ENCODE data around the gene CER1. TPM values are rescaled to one million over a fixed set of nuclear protein-coding genes. Genes with fewer than 3 reads are reported as not detected.

Gene CER1
- total and polyA plus RNA-seq, 5 donors from 2014 or later: not detected

- H3K9me3 ChIP-seq (ENCODE audit: control insufficient read depth in 2 of 2, low read length in 2 of 2): no peaks in the 10 kb centered on the region
- H3K27ac Mint-ChIP-seq: no peak overlapping the region
- DNase-seq: no peak
- no peak overlapping the region for H3K27ac ChIP-seq (ENCODE audit: insufficient read depth, low read length, poor library complexity, severe bottlenecking)
- H3K27me3 ChIP-seq (ENCODE audit: control insufficient read depth, insufficient read depth, low read length): peaks cover 2% of the 10 kb centered on the region
- no peak overlapping the region for H3K4me3 ChIP-seq (ENCODE audit: low read depth, low read length)
- H3K9me3 Mint-ChIP-seq: peaks cover 0 to 2% (median 0%) of the 10 kb centered on the region in 7 donors
- H3K4me1 Mint-ChIP-seq: no peaks in the 10 kb centered on the region
- no peaks in the 10 kb centered on the region for H3K4me1 ChIP-seq (ENCODE audit: control insufficient read depth, insufficient read depth, low read length, poor library complexity, severe bottlenecking)
- no peaks in the 10 kb centered on the region for H3K36me3 ChIP-seq (ENCODE audit: control insufficient read depth, insufficient read depth, low read length)
- H3K36me3 Mint-ChIP-seq: no peaks in the 10 kb centered on the region
- no peak overlapping the region for H3K4me3 Mint-ChIP-seq
- no peak for ATAC-seq (ENCODE audit: low read depth in 2 of 2)
- peaks cover 5% of the 10 kb centered on the region for H3K27me3 Mint-ChIP-seq
Observed at GRCh38 chr9:14756291-14756690, 33.8 kb upstream of the CER1 start.

GRCh38 chr9:14752871-14753270 lies 30.3 kb upstream of the CER1 start:
- H3K36me3 Mint-ChIP-seq: no peaks in the 10 kb centered on the region
- peaks cover 14% of the 10 kb centered on the region for H3K27me3 Mint-ChIP-seq
- H3K27me3 ChIP-seq (ENCODE audit: control insufficient read depth, insufficient read depth, low read length): peaks cover 2% of the 10 kb centered on the region
- H3K9me3 Mint-ChIP-seq: peaks cover 0 to 3% (median 0%) of the 10 kb centered on the region in 7 donors
- H3K4me1 Mint-ChIP-seq: peaks cover 0 to 4% (median 1%) of the 10 kb centered on the region in 4 donors
- no peak overlapping the region for H3K27ac Mint-ChIP-seq
- H3K27ac ChIP-seq (ENCODE audit: insufficient read depth, low read length, poor library complexity, severe bottlenecking): no peak overlapping the region
- ATAC-seq (ENCODE audit: low read depth in 2 of 2) (no peak), DNase-seq (no peak)
- no peaks in the 10 kb centered on the region for H3K4me1 ChIP-seq (ENCODE audit: control insufficient read depth, insufficient read depth, low read length, poor library complexity, severe bottlenecking)
- H3K36me3 ChIP-seq (ENCODE audit: control insufficient read depth, insufficient read depth, low read length): no peaks in the 10 kb centered on the region
- no peaks in the 10 kb centered on the region for H3K9me3 ChIP-seq (ENCODE audit: control insufficient read depth in 2 of 2, low read length in 2 of 2)
- no peak overlapping the region for H3K4me3 Mint-ChIP-seq
- no peak overlapping the region for H3K4me3 ChIP-seq (ENCODE audit: low read depth, low read length)

- H3K27ac ChIP-seq (ENCODE audit: insufficient read depth, low read length, poor library complexity, severe bottlenecking): no peak overlapping the region
- no peaks in the 10 kb centered on the region for H3K4me1 ChIP-seq (ENCODE audit: control insufficient read depth, insufficient read depth, low read length, poor library complexity, severe bottlenecking)
- ATAC-seq (ENCODE audit: low read depth in 2 of 2) (no peak), DNase-seq (no peak)
- no peak overlapping the region for H3K4me3 ChIP-seq (ENCODE audit: low read depth, low read length)
- peaks cover 2% of the 10 kb centered on the region for H3K27me3 ChIP-seq (ENCODE audit: control insufficient read depth, insufficient read depth, low read length)
- Mint-ChIP-seq H3K27me3 (peaks cover 14% of the 10 kb centered on the region), H3K27ac (peak overlapping the region in 1 of 3 donors; percentile 30), H3K4me1 (peaks cover 0 to 4% (median 1%) of the 10 kb centered on the region in 4 donors), H3K9me3 (peaks cover 0 to 3% (median 0%) of the 10 kb centered on the region in 7 donors), H3K36me3 (no peaks in the 10 kb centered on the region), H3K4me3 (no peak overlapping the region)
- no peaks in the 10 kb centered on the region for H3K9me3 ChIP-seq (ENCODE audit: control insufficient read depth in 2 of 2, low read length in 2 of 2)
- no peaks in the 10 kb centered on the region for H3K36me3 ChIP-seq (ENCODE audit: control insufficient read depth, insufficient read depth, low read length)
Observed at GRCh38 chr9:14752271-14752670, 29.7 kb upstream of the CER1 start.

GRCh38 chr9:14750821-14751220 lies 28.3 kb upstream of the CER1 start:
- Mint-ChIP-seq H3K27me3 (peaks cover 14% of the 10 kb centered on the region), H3K4me1 (peaks cover 0 to 4% (median 1%) of the 10 kb centered on the region in 4 donors), H3K4me3 (no peak overlapping the region)

GRCh38 chr9:14749741-14750211 lies 27.2 kb upstream of the CER1 start:
- Histone ChIP-seq H3K27me3 (ENCODE audit: control insufficient read depth, insufficient read depth, low read length) (peaks cover 2% of the 10 kb centered on the region), H3K4me1 (ENCODE audit: control insufficient read depth, insufficient read depth, low read length, poor library complexity, severe bottlenecking) (no peaks in the 10 kb centered on the region), H3K4me3 (ENCODE audit: low read depth, low read length) (no peak overlapping the region), H3K36me3 (ENCODE audit: control insufficient read depth, insufficient read depth, low read length) (no peaks in the 10 kb centered on the region), H3K27ac (ENCODE audit: insufficient read depth, low read length, poor library complexity, severe bottlenecking) (no peak overlapping the region), H3K9me3 (ENCODE audit: control insufficient read depth in 2 of 2, low read length in 2 of 2) (no peaks in the 10 kb centered on the region)
- ATAC-seq (ENCODE audit: low read depth in 2 of 2) (no peak), DNase-seq (no peak)
- Mint-ChIP-seq H3K36me3 (no peaks in the 10 kb centered on the region), H3K27ac (no peak overlapping the region), H3K27me3 (peaks cover 14% of the 10 kb centered on the region), H3K9me3 (peaks cover 0 to 3% (median 0%) of the 10 kb centered on the region in 7 donors), H3K4me3 (no peak overlapping the region), H3K4me1 (peaks cover 0 to 4% (median 1%) of the 10 kb centered on the region in 4 donors)

More at GRCh38 chr9:14750821-14751220, 28.3 kb upstream of the CER1 start:
- no peaks in the 10 kb centered on the region for H3K4me1 ChIP-seq (ENCODE audit: control insufficient read depth, insufficient read depth, low read length, poor library complexity, severe bottlenecking)
- Mint-ChIP-seq H3K36me3 (no peaks in the 10 kb centered on the region), H3K27ac (no peak overlapping the region), H3K9me3 (peaks cover 0 to 3% (median 0%) of the 10 kb centered on the region in 7 donors)
- H3K36me3 ChIP-seq (ENCODE audit: control insufficient read depth, insufficient read depth, low read length): no peaks in the 10 kb centered on the region
- H3K9me3 ChIP-seq (ENCODE audit: control insufficient read depth in 2 of 2, low read length in 2 of 2): no peaks in the 10 kb centered on the region
- H3K4me3 ChIP-seq (ENCODE audit: low read depth, low read length): no peak overlapping the region
- DNase-seq: no peak
- peaks cover 2% of the 10 kb centered on the region for H3K27me3 ChIP-seq (ENCODE audit: control insufficient read depth, insufficient read depth, low read length)
- no peak for ATAC-seq (ENCODE audit: low read depth in 2 of 2)
- H3K27ac ChIP-seq (ENCODE audit: insufficient read depth, low read length, poor library complexity, severe bottlenecking): no peak overlapping the region

GRCh38 chr9:14748373-14748772 lies 25.8 kb upstream of the CER1 start:
- no peak overlapping the region for H3K4me3 ChIP-seq (ENCODE audit: low read depth, low read length)
- DNase-seq (no peak), ATAC-seq (ENCODE audit: low read depth in 2 of 2) (no peak)
- Mint-ChIP-seq H3K9me3 (peaks cover 0 to 3% (median 1%) of the 10 kb centered on the region in 7 donors), H3K4me3 (no peak overlapping the region), H3K4me1 (peaks cover 0 to 4% (median 1%) of the 10 kb centered on the region in 4 donors), H3K27me3 (peaks cover 14% of the 10 kb centered on the region), H3K36me3 (no peaks in the 10 kb centered on the region), H3K27ac (no peak overlapping the region)
- H3K9me3 ChIP-seq (ENCODE audit: control insufficient read depth in 2 of 2, low read length in 2 of 2): no peaks in the 10 kb centered on the region
- peaks cover 2% of the 10 kb centered on the region for H3K27me3 ChIP-seq (ENCODE audit: control insufficient read depth, insufficient read depth, low read length)
- H3K36me3 ChIP-seq (ENCODE audit: control insufficient read depth, insufficient read depth, low read length): no peaks in the 10 kb centered on the region
- H3K4me1 ChIP-seq (ENCODE audit: control insufficient read depth, insufficient read depth, low read length, poor library complexity, severe bottlenecking): no peaks in the 10 kb centered on the region
- no peak overlapping the region for H3K27ac ChIP-seq (ENCODE audit: insufficient read depth, low read length, poor library complexity, severe bottlenecking)

- no peaks in the 10 kb centered on the region for H3K9me3 ChIP-seq (ENCODE audit: control insufficient read depth in 2 of 2, low read length in 2 of 2)
- Mint-ChIP-seq H3K27ac (no peak overlapping the region), H3K9me3 (peaks cover 0 to 3% (median 1%) of the 10 kb centered on the region in 7 donors), H3K4me3 (no peak overlapping the region), H3K27me3 (peaks cover 19% of the 10 kb centered on the region), H3K4me1 (peaks cover 0 to 4% (median 1%) of the 10 kb centered on the region in 4 donors), H3K36me3 (no peaks in the 10 kb centered on the region)
- DNase-seq (no peak), ATAC-seq (ENCODE audit: low read depth in 2 of 2) (no peak)
- H3K27me3 ChIP-seq (ENCODE audit: control insufficient read depth, insufficient read depth, low read length): peaks cover 2% of the 10 kb centered on the region
- H3K36me3 ChIP-seq (ENCODE audit: control insufficient read depth, insufficient read depth, low read length): no peaks in the 10 kb centered on the region
- H3K4me3 ChIP-seq (ENCODE audit: low read depth, low read length): no peak overlapping the region
- no peak overlapping the region for H3K27ac ChIP-seq (ENCODE audit: insufficient read depth, low read length, poor library complexity, severe bottlenecking)
- H3K4me1 ChIP-seq (ENCODE audit: control insufficient read depth, insufficient read depth, low read length, poor library complexity, severe bottlenecking): no peaks in the 10 kb centered on the region
Observed at GRCh38 chr9:14747111-14747510, 24.6 kb upstream of the CER1 start.

GRCh38 chr9:14746626-14747025 lies 24.1 kb upstream of the CER1 start:
- H3K27me3 Mint-ChIP-seq: peaks cover 21% of the 10 kb centered on the region
- no peak for DNase-seq
- no peaks in the 10 kb centered on the region for H3K36me3 ChIP-seq (ENCODE audit: control insufficient read depth, insufficient read depth, low read length)
- H3K27ac Mint-ChIP-seq: no peak overlapping the region
- H3K4me1 Mint-ChIP-seq: peaks cover 0 to 4% (median 1%) of the 10 kb centered on the region in 4 donors
- H3K9me3 ChIP-seq (ENCODE audit: control insufficient read depth in 2 of 2, low read length in 2 of 2): no peaks in the 10 kb centered on the region
- no peaks in the 10 kb centered on the region for H3K36me3 Mint-ChIP-seq
- H3K9me3 Mint-ChIP-seq: peaks cover 0 to 3% (median 0%) of the 10 kb centered on the region in 7 donors
- peaks cover 2% of the 10 kb centered on the region for H3K27me3 ChIP-seq (ENCODE audit: control insufficient read depth, insufficient read depth, low read length)
- no peak overlapping the region for H3K4me3 ChIP-seq (ENCODE audit: low read depth, low read length)
- ATAC-seq (ENCODE audit: low read depth in 2 of 2): no peak
- no peak overlapping the region for H3K27ac ChIP-seq (ENCODE audit: insufficient read depth, low read length, poor library complexity, severe bottlenecking)
- H3K4me1 ChIP-seq (ENCODE audit: control insufficient read depth, insufficient read depth, low read length, poor library complexity, severe bottlenecking): no peaks in the 10 kb centered on the region
- no peak overlapping the region for H3K4me3 Mint-ChIP-seq

Measured in CD4-positive, CD25-positive, alpha-beta regulatory T cell (primary cell).